ENCODE results near the gene CLEC3B.

- TF ChIP-seq, protein P1, sequence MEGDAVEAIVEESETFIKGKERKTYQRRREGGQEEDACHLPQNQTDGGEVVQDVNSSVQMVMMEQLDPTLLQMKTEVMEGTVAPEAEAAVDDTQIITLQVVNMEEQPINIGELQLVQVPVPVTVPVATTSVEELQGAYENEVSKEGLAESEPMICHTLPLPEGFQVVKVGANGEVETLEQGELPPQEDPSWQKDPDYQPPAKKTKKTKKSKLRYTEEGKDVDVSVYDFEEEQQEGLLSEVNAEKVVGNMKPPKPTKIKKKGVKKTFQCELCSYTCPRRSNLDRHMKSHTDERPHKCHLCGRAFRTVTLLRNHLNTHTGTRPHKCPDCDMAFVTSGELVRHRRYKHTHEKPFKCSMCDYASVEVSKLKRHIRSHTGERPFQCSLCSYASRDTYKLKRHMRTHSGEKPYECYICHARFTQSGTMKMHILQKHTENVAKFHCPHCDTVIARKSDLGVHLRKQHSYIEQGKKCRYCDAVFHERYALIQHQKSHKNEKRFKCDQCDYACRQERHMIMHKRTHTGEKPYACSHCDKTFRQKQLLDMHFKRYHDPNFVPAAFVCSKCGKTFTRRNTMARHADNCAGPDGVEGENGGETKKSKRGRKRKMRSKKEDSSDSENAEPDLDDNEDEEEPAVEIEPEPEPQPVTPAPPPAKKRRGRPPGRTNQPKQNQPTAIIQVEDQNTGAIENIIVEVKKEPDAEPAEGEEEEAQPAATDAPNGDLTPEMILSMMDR (conservative IDR thresholded peaks at IDR 0.05; ENCODE audit: low read depth, low read length): peak; percentile 89
- TF ChIP-seq EZH2phosphoT487 (IDR thresholded peaks at IDR 0.05; ENCODE audit: borderline replicate concordance, low read length): no peak
- TF ChIP-seq EZH2 (IDR thresholded peaks at IDR 0.05; ENCODE audit: low read length, unreplicated experiment): no peak
These were observed 33.3 kb upstream of the CLEC3B start for GRCh38 chr3:44992555-44993470.
